Measurements from ENCODE around the gene VPS13D.
A peak's percentile ranks its signal among the peaks of the same experiment; 100 is the strongest.
"Not testable (repeated sequence)": the region's sequence is repeated elsewhere in the genome, so short reads cannot be mapped to it uniquely, and the experiment has no call there.

The VPS13D gene

DNA sequence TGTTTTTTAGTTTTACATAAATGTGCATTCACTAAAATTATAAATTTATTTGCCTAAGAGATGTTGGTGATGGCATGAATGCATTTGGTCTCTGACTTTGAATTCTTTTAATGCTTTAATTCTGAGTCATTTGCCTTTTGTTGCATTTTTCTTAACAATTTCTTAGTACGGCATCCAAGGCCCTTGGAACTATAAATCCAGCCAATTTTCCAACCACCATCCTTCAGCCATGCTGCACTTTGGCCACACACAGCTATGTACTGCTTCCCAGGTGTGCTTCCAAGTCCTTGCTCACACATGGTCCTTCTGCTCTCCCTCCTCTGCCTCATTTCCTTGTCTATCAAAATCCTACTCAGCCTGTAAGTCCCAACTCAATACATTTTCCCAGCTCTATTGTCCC is 227.1 kb downstream of the VPS13D start:
- DNase-seq = no peak

DNA sequence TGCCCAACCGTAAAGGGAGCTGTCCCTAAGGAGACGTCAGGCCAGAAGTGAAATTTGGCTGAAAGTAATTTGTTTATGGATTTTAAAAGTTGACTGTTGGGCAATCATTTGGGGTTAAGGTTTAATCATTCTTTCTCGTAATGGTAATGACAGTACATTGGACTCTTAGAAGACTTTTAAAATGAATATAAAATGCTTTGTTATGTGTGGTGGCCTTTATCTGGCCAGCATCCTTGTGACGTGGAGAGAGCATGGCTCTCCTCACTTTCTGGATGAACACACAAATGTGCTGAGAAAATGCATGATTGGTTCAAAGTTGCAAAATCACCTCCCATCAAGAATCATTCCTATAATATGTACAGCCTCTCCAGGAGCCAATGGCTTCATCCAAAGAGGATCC is 227.9 kb downstream of the VPS13D start:
- no peak for DNase-seq

DNA sequence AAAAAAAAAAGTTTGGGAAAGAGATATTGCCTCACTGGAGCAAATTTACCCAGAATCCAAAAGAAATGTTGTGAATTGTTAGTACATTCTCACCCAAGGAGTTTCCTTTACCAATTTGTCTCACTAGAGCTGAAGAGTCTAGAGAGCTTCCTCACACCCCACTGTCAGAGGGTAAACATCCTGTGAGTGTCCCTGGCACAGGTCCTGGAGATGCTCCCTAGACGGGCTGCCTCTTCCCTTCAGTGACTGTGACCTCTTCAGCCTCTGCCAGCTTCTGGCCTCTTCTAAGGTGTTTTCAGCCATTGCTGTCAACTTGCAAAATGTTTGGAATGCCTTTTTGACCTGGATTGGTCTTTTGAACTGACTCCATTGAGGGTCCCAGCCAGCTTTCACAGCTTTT is 228.7 kb downstream of the VPS13D start:
- DNase-seq = no peak

DNA sequence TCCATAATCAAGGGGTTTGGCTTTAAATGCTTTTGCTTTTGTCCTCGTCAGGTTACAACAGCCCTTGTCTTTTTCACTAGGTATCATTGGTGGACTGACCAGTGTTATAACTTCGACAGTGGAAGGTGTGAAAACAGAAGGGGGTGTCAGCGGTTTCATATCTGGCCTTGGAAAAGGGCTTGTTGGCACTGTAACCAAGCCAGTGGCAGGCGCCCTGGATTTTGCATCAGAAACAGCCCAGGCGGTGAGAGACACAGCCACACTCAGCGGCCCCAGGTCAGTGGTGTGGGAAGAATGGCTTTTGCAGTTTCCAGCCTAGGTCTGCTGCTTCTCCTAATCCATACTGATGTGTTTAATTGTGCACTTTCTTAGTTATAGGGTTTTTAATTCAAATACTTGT is 230.3 kb downstream of the VPS13D start:
- no peak for DNase-seq

DNA sequence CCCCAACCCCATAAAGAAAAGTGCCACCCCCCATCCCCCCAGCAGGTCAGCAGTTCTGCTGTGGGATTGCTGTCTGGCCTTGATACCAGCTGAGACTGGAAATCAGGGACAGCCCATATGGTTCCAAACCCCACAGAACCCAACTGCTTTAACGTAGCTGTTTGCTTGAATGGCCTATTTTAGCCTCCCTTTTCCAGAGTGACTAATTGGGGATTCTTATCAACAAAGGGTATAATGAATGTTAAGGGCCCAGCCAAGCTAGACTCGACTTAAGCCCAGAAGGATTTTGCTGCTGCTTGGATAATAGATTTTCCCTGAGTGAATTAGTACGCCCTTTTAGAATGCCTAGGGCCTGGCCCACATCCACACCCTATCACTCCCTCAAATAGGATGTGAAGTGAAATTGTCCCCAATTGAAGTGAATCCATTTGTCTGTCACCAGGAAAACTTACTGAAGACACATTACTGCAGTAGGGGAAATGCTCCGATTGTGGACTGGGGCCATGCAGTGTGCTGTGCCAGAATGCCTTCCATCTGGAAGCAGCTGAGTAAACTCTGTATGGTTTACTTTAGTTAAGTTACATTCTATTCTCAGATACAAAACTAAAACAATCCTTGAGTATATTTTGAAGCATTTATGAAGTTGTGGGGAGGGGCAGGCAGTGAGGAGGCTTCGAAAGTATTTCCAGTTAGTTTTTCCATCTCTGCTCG is 231.2 kb downstream of the VPS13D start:
- no peak for DNase-seq

DNA sequence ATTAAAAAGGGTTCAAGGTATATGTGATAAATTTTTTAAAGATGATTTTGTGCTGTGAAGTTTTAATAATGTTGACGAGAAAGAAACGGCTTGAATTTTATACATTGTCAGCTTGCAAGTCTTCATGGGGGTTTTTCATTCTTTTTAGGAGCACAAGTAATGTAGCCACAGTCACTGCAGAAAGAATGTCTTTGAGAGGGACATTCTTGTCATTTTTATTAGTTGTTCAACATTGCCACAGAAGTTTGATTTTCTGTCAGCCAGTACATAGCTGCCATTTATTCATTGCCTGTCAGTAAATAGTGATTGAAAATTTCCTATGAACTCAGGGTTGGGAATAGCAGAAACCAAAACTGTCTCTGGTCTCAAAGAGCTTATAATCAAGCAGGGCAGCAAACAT is 231.9 kb downstream of the VPS13D start:
- no peak for DNase-seq

DNA sequence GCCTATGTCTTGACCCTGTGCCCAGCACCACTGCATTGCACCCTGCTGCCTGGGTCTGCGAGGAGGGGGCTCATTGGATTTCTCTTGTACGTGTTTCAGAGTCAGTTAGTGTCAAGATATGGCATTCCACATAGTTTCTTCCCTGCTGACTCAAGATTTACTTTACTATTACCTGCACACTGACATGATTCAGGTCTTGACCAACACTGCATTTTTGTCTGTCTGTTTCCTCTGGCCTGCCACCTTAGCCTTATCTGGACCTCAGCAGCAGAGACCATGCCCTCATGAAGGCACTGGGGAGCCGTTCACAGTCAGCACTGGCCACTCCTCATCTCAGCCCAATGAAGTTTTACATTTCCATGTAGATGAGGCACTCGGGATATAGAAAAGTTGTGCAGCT is 232.8 kb downstream of the VPS13D start:
- no peak for DNase-seq

DNA sequence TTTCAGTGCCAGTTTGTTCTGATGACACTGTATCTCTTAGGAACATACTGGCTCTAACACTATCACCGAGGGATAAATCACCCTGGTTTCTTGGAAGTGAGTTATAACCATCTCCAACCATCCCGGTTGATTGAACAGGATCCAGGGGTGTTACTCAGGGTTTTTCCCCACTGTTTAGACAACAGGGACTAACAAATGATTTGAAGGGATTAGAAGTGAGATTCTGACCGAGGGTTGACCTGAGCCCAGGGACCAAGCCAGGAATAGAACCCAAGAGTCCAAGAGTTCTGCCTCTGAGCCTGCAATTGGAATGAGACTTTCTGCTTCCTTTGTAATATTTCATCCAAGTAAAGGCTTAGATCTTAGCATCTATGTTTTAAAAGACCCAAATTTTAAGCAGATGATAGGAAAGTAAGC is 234.2 kb downstream of the VPS13D start:
- DNase-seq = no peak

DNA sequence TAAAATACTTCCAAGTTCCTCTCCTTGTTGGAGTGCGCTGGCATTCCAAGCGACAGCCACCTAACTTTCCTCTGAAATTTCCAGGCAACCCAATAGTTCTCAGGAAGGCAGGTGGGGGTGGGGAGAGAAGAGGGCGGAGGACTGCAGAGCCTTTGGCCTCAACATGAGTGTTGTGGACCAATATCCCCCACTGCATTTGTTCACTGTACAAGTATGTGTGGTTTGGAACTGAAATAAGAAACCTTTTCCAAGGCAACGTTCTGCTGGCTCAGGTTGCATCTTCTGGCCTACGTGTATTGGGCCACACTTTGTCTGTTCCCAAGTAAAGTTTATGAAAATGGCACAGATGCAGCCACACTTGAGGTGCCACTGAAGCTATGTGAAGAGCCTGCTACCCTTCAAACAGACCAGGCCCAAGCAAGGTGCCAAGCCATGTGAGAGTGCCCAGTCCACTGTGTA is 234.8 kb downstream of the VPS13D start:
- no peak for DNase-seq

DNA sequence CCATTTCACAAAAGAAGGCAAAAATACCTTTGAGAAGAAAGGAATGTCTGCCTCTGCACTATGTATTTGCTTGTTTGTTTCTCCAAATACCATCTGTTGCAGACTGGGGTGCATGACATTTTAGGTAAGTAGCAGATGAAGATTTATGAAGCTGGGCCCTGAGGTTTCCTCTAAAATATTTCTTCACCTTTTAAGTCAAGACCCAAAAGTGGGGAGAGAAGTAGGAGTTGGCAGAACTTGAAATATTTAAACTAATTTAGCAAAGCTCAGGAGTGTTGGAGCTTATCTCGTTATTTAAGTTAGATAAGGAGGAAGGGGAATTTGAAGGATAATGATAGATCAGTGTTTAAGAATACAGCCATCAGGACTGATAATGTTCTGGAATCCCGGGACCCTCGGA is 235.3 kb downstream of the VPS13D start:
- no peak for DNase-seq

DNA sequence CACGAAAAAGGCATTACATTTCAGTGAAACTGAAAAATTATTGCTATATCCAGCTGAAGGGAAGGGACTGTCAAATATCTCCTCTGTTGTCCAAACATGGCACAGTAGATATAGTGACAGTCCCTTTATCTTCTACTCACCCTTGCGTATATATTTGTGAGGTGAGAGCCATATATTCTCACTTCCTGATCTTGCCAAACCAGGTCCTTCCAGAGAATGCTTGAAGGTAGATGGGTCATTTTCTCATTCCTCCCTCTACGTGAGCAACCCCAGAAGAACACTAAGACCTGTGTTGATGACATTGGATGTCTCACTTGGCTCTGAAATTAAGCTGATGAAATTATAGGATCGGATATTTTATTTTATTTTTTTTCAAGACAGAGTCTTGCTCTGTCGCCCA is 237.0 kb downstream of the VPS13D start:
- DNase-seq = no peak

DNA sequence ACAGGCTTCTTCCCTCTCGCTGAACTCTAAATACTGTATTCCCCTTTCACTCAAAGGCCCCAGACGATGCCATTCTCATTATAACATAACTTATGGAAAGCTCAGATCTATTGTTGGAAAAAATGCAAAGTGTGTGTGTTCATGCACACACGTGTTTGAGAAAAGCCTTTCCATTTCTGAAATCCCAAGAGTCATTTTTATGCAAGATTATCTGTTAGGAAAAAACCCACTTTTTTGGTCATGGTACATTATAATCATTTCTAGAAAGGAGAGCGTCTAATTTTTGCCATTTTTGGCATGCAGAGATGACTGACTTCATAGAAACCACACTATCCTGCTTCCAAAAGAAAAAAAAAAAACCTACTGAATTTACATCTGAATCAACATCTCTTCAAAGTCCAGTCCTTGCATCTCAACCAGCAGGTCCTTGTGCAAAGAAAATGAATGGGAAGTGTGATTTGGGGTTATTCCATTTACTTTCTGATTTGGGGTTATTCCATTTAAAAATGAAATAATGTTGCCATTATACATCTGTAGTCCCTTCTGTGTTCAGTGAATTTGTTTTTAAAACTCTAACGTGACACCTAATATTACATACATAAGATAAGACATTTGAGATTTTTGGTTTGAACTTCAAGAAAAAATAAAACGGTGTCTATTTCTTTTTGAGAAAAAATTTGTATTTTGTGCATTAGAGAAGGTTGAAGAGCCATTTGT is 237.9 kb downstream of the VPS13D start:
- no peak for DNase-seq

DNA sequence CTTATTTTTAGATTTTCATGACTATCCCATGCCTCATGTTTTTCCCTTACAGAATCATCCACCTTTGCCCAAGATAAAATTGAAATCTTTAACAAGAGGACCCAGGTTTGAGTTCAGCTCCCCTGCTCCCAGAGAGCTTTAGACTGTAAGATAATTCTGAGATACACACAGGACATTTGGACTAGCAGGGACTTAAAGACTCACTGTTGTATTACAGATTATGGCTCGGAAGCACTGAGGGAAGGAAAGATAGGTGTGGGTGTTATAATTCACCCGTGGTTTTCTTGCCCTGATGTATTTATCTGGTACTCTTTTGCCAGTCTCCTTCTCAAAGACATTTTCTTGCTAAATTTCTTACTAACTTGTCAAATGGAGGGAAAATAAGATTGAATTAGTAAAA is 238.5 kb downstream of the VPS13D start:
- no peak for DNase-seq

DNA sequence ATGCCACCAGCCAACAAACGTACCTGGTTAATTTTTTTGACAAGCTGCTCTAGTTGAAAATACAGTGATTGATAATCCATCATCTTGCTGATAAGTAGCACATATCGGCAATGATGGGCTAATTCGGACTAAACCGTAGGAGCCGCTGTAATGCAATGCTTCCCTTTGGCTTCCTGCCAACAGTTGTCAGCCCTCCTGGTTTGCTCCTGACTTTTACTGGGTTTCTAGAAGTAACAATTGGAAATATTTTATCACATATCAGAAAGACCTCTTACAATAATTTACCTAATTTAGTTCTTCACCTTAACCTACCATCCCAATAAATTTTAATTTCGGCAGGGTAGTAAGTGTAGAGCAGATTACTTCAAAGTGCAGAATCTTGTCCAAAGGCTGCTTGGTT is 239.7 kb downstream of the VPS13D start:
- no peak for DNase-seq

DNA sequence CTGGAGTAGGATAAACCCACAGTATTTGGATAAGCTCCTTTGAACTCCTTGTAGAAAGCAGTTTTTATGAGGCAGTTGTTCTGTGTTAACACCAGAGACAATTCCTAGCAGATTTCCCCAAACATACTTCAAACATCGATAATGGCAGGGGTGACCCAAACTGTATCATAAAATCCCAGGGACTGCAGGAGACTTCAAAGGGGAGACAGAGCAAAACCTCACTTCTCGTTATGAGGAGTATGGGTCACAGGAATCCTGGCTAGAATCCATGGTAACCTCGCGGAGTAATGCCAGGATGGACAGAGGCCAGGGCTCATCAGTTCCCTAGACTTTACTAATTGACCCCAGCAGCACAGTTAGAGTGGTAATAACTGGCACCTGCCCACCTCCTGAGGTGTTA is 240.2 kb downstream of the VPS13D start:
- DNase-seq = no peak

DNA sequence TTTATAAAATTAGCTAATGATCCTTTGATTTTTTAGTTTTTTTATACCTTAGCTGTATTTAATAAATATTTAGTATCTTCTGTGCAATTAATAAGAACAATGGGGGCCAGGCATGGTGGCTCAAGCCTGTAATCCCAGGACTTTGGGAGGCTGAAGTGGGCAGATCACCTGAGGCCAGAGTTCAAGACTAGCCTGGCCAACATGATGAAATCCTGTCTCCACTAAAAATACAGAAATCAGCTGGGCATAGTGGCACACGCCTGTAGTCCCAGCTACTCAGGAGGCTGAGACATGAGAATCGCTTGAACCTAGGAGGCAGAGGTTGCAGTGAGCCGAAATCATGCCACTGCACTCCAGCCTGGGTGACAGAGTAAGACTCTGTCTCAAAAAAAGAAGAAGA is 241.1 kb downstream of the VPS13D start:
- not testable (repeated sequence) for DNase-seq

DNA sequence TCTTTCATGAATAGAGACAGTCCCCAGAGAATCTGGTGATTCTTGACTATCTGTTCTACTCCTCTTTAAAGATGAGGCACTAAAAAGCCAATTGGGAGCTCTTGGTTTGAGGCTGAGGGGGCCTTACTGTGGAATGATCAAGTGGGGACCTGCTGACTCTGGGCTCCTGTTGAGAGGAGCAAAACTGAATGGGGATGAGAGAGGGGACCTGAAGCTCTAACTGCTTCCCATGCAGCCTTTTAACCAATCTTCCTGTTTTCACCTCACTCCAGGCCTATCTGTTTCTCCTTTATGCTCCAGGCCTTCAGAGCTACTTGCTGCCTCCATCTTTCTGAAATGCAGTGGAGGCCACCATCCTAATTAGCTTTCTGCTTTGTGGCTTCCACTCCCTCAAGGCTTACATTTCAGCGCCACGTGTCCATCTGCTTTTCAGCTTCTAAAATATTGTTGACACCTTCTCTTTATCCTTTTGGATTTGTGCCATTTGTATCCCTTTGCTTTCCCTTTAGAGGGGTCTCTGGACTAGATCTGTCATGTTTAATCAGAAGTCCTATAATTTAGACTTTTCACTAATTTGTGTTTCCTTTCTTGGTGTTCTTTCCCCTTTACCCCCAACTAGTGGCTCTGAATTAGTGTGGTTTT is 242.4 kb downstream of the VPS13D start:
- no peak for DNase-seq

DNA sequence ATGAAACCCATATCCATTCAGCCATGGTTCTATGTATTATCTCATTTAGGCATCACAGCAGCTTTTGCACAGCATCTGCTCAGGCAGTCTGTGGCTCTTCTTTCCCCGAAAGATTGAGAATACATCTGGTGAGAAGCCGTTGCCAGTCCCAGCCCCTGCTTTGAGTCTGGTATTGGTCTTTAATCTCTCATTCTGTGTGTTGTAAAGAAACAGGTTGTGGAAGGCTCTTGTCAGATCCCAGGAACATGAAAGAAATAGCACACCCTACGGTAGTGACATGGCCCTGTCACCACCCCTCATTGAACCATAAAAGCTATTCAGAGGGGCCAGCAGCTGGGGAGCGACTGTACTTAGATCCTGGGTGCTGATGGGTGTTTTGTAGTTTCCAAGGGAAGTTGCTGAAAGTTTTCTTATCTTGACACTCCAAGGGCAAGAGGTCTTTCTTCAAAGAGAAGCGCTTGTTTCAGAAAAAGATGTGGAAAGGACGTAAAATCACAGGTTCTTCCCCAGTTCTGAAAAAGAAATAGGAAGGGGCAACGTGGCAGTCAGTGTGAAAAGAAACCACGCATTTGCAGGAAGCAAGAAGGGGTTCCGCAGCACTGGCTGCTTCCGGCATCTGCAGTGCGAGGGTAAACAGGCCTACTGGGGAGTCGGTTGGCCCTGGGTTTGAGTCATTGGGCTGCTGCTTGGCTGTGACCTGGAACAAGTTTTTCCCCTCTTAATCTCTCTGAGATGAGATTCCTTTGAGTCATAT is 243.1 kb downstream of the VPS13D start:
- peak; percentile 49 for DNase-seq

DNA sequence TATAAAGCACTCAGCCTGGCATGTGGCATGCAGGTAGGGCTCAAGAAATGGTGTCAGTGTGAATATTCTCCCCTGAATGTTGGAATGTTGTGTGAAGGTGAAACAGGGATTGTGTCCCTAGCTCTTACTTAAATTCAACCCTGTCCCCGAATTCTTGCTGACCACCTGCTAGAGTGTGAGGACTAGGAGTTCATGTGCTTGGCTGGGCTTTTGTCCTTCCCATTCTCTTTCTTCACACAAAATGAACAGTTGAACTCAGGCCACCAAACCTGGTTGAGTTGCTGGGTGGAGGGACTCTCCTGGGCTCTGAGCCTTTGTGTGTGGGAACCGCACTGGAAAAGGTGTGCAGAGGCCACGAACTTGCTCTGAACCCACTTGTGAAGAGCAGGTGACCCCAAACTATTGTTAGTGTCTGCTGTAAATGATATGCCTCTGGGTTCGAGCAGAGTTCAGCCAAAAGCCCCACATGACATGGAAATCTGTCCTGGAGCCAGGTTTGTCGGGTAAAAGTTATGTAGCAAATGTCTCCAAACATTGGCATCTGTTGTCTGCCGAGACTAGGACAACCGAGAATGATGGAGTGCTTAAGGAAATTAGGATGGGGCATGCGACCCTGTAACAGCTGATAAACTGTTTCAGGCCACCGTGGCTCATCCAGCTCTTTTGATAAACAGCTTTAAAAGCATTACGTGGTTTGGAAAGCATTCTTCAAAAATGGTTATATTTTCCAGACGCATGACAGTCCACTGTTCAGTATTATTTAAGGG is 243.9 kb downstream of the VPS13D start:
- no peak for DNase-seq

DNA sequence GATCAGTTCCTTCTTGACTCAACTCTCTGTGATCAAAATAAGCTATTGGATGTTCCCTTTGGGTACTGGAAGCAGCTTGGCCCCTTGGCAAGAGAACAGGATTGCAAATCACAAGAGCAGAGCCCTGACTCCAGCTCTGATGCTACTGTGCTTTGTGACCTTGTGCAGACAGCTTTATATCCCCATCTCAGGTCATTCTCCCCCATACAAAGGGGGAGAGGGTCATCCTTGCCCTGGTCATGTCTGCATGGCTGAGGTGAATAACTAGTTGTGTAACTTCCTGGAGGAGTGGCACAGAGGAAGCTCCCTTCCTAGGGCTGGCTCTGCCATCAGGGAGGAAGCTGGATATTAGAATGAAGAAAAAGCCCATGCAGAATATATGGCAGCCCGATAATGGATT is 245.3 kb downstream of the VPS13D start:
- no peak for DNase-seq

DNA sequence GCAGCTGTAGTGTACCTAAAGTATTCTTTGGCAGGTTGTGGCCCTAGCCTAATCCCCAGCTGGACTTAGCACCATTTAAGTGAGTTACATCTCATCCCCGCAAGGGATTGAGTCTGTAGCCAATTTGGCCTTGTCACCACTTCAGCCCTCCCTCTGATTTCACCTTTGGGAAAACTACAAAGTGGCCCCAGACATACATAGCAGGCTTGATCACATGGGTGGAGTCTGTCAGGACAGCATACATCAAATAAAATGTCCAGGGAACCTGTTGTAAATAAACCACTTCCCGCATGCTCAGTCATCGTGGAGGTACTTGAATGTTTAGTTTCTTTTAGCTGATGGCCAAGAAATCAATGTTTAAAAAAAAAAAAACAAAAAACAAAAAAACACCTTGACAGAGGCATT is 245.7 kb downstream of the VPS13D start:
- no peak for DNase-seq

DNA sequence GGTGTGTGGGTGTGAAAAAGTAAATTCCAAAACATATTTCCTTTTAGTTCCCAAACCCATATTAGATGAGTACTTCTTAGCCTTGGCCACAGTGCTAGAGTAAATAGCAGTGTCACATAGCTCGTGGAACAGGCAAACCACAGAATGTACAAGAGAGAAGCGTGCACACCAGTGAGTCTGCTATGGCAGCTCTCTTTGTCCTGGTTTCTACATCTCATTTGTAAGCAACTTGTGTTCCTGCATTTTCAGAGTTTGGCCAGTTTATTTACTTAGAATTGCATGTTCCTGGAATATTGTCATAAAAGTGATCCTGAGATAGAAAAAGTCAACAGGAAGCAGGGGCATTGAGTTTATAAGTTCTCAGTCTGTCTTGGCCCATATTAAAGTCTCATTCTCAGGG is 246.1 kb downstream of the VPS13D start:
- no peak for DNase-seq

DNA sequence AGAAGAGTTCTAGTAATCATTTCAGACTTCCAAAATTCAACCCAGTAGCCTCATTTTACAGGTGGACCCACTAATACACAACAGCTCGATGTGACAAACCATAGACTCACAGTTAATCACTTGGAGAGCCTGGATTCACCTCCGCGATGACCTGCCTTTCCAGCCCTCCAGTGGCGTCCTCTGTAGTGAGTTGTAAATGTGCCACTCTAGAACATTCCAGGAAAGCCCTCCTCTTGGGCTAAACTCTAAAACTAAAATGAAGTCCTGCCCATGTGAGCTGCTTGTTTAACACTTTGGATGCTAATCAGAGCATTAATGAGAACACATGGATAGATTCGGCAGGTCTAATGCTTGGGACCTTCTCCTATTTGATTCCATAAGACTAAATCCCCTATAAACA is 247.5 kb downstream of the VPS13D start:
- DNase-seq = no peak
